T47D (cell line): ENCODE data around the gene CEP104.

Experiments
- DNase-seq, 2 experiments: peaks; one replicate each; pipeline versions ENCODE4 v3.0.0 to v3.0.0-alpha.2; 2011 to 2012; ENCODE audit warnings: low read depth in 1 of 2, low spot score in 1 of 2
- JUND ChIP-seq: IDR thresholded peaks from 2 replicates; pipeline ENCODE4 v1.6.1; 2012; ENCODE audit warnings: low read depth
- in situ Hi-C: cut with HindIII; loops from 2 replicates; pipeline ENCODE4 v1.10.0; 2016; ENCODE audit warnings: low sequenced_read_pairs, low pct_unique_long_range_greater_than_20kb

Gene CEP104

GRCh38 chr1:3779265-3779911 is 77.6 kb downstream of the CEP104 start:
- no peak for DNase-seq
- TF ChIP-seq JUND: no peak
- in situ Hi-C loops: no loop called here

DNA sequence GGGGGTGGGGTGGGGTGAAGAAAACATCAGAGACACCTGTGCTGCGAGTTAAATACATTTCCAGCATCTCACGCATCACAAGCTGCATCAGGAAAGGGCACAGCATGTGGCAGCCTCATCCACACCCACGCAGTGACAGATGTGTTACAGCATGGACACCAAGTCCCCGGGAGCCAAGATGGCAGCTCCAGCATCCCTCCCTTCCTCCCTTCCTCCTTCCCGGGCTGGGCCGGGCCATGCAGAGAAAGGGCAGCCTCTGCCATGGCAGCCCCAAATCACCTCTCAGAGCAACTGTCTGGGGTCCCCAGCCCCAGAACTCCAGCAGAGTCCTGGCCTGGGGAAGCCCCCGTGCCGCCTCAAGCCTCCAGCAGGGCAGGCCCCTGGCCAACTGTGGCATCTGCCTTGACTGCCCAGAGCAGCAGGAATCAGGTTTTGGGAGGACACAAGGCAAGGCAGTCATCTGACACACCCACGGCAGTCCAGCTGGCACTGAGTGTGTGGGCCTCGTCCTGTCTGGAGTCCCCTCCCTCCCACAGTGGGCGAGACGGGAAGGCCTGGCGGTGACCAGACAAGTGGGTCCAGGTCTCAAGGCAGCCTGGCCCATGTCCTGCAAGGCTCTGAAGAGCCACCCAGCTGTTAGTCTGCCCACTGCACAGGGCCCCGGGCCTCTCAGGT is 78.3 kb downstream of the CEP104 start:
- no peak for DNase-seq
- in situ Hi-C loops: no loop called here
- no peak for TF ChIP-seq JUND

- no peak for DNase-seq
- TF ChIP-seq JUND: no peak
- in situ Hi-C loops: no loop called here
Measured at GRCh38 chr1:3777647-3778589, 79.1 kb downstream of the CEP104 start.

DNA sequence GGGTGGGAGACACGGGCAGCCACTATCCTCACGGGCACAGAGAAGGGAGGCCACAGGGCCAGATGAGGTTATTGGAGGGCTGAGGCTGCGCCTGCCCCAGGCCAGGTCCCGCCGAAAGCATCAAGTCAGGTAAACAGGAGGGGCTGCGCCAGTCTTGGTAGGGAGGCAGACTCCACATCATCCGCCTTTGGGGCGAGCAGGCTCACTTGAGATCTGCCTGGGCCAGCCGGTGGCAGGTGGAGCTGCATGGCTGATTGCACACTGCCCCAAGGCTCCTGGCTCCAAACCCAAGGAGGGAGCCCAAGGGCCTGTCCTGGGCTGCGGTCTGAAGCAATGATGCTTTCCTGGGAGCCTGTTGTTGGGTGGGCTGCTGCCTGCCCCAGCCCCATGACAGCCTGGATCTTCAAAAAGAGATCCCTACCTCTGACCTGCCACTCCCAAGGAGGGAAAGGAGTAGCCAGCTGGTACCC is 79.9 kb downstream of the CEP104 start:
- in situ Hi-C loops: no loop called here
- DNase-seq: no peak
- no peak for TF ChIP-seq JUND

DNA sequence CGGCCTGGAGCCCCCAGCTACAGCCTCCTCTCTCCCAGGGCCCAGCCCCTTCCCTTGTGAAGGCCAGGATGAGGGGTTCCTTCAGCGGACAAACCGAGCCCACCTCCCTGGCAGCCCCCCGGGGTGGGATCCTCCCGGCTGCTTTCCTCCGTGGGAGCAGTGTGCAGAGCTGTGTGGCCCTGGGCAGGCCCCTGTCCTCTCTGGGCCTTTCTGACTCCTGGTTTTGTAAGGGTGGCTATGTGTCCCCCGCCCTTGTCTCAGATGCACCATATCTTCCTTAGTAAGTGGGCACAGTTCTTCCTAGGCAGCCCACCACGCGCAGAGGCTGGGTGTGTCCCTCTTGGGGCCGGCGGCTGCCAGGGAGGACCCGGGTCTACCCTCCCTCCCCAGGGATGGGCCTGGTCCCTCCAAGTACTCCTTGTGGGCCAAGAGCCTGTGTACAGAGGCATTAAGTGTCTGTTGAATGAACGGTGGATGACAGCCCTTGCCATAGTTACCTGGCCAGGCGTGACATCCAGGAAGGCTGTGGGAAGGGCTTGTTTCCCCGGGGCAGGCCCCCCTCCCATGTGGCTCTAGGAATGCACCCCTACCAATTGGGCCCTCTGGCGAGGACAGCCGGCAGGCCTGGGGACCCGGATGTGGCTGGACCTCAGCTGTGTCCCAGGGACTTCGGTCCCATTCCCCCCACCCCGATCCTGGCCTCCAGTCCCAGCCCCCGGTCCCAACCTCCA is 80.6 kb downstream of the CEP104 start:
- peak in 1 of 2 experiments; percentile 66 for DNase-seq
- TF ChIP-seq JUND: no peak

GRCh38 chr1:3775490-3776230 is 81.4 kb downstream of the CEP104 start:
- no peak for TF ChIP-seq JUND
- peak; percentile 58 to 78 for DNase-seq
- in situ Hi-C loops: no loop called here

More for the DNA sequence above, 80.6 kb downstream of the CEP104 start:
- in situ Hi-C loops: no loop called here

GRCh38 chr1:3774946-3775489 is 82.0 kb downstream of the CEP104 start:
- in situ Hi-C loops: no loop called here
- DNase-seq: no peak
- TF ChIP-seq JUND: no peak

DNA sequence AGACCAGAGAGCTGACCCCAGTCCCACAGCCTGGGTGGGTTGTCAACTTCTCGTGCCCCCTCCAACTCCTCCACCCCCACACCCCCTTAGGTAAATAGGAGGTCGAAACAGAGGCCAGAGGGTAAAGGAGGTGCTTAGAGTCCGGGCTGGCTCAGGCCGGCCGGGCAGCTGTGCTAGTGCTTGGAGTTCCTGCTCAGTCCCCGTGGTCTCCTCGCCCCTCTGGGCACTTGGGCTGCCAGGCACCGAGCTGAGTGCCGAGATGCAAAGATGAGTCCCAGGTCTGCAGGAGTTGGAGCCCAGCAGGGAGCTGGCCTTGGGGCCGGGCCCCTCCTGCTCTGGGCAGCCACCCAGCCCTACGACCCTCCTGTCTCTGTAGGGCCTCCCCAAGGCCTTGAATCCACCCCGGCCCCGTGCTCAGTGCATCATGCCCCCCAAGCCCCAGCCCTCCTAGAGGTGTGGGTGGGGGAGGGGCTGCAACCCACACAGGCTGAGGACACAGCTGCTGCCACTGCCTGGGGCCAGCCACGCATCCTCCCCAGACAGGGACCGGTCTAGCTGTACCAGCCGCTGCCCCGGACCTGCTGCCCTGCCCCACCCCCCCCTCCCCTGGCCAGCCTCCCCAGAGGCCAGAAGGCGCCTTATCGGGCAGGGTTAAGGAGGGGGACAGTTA is 82.6 kb downstream of the CEP104 start:
- in situ Hi-C loops: no loop called here
- TF ChIP-seq JUND: no peak
- no peak for DNase-seq

DNA sequence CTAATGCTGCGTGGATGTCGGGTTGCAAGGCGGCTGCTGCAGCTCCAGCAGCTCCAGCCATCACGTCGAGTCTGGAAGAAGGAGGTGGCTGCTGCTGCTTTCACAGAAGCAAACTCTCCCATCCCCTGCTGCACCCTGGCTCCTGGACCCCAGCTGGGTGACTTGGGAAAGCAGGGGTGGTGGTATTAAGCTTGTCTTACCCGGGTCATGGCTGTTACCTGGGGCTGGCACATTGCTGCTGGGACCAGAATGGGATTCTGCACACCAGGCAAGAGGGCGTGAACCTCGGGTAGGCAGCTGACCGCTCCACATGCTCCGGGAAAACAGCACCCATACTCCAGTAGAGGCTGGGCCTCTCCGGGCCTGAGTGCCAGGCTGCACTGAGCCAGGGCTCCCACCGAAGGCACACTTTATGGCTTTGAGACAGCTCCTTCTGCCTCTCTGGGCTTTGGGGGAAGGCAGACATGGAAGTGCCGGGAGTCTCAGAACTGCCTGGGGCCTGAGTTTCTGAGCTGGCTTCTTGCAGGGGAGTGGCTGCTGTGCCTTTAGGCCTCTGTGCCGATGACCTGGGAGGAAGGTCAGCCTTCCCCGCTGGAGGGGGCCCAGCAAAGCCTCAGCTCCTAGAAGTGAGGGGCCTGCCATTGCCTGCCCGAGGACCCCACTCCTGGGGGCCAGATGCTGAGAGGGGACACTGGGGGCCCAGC is 83.3 kb downstream of the CEP104 start:
- peak in 1 of 2 experiments; percentile 38 for DNase-seq
- in situ Hi-C loops: no loop called here
- no peak for TF ChIP-seq JUND
